HCT116 (cell line): Measurements from ENCODE around the gene RAB42. TPM values are rescaled to one million over a fixed set of nuclear protein-coding genes. Genes with fewer than 3 reads are reported as not detected.
A peak's percentile ranks its signal among the peaks of the same experiment; 100 is the strongest.

Experiments used
- ATAC-seq: fragments of 200-7000 bp; cut with Tn5 transposase; 2 replicates; pipeline ENCODE4 v1.9.1; 2020; ENCODE audit warnings: mild to moderate bottlenecking, moderate library complexity
- BruUV-seq: library from RNA; stranded (reverse); fragments of 400-500 nt; replicated peaks from 2 replicates; lab custom pipeline; 2021; lab: Mats Ljungman, UMichigan
- CTCF ChIA-PET: fragments of 300-600 bp; sonication (Branson Sonifier 250); formaldehyde crosslinking; loops from one replicate; lab custom pipeline; 2021; ENCODE audit warnings: antibody characterized with exemption; lab: Charles Lee
- POLR2A ChIA-PET: fragments of 300-600, 350-600 bp; sonication (Branson Sonifier 250); formaldehyde crosslinking; loops from one replicate; lab custom pipeline; 2021; ENCODE audit warnings: antibody characterized with exemption; lab: Charles Lee
- RAD21 ChIA-PET, 2 experiments: fragments of 300-600 bp; sonication (Branson Sonifier 250); formaldehyde crosslinking; loops; one replicate each; lab custom pipeline; 2023; ENCODE audit warnings: low total read pairs in 2 of 2; ENCODE audit not compliant: uncharacterized antibody in 2 of 2, unreplicated experiment in 2 of 2, low non-redundant PET in 1 of 2; lab: Charles Lee
- DNase-seq: peaks from one replicate; pipeline ENCODE4 v3.0.0-alpha.2; 2010; ENCODE audit warnings: low read depth, low spot score
- H2AFZ ChIP-seq: fragments of 200-600 bp; shearing (Covaris generic), sonication (generic); 2 replicates; pipeline ENCODE4 v1.6.1; 2017; ENCODE audit warnings: low read depth, mixed run types, mixed read lengths, antibody characterized with exemption, low read length; ENCODE audit not compliant: poor library complexity, severe bottlenecking
- H3K27ac ChIP-seq: 2 replicates; pipeline ENCODE4 v1.5.1; 2012; ENCODE audit warnings: low read depth, low read length
- H3K27me3 ChIP-seq: fragments of 200-600 bp; sonication (generic); 2 replicates; pipeline ENCODE4 v1.6.1; 2016; ENCODE audit warnings: mixed run types, low read length, mixed read lengths; ENCODE audit not compliant: insufficient read depth
- H3K36me3 ChIP-seq, 2 experiments: fragments of 200-500 bp in 1 of 2; fragments of 200-600 bp in 1 of 2; sonication (Bioruptor generic) in 1 of 2; sonication (generic) in 1 of 2; 2 replicates each; pipeline versions ENCODE4 v1.5.1 to v1.6.1; 2014 to 2016; ENCODE audit warnings: low read length in 2 of 2, inconsistent platforms in 1 of 2, mixed read lengths in 1 of 2, mixed run types in 1 of 2; ENCODE audit not compliant: insufficient read depth in 2 of 2, control insufficient read depth in 1 of 2
- H3K4me1 ChIP-seq, 2 experiments: fragments of 200-600 bp in 1 of 2; sonication (generic) in 1 of 2; 2 replicates each; pipeline versions ENCODE4 v1.5.1 to v1.6.1; 2012 to 2017; ENCODE audit warnings: low read length in 2 of 2, inconsistent platforms in 1 of 2, mild to moderate bottlenecking in 1 of 2, mixed read lengths in 1 of 2, mixed run types in 1 of 2, moderate library complexity in 1 of 2; ENCODE audit not compliant: insufficient read depth in 2 of 2, control insufficient read depth in 1 of 2
- H3K4me2 ChIP-seq: fragments of 200-600 bp; sonication (generic); 2 replicates; pipeline ENCODE4 v1.6.1; 2017; ENCODE audit warnings: mixed run types, low read length, mixed read lengths
- H3K4me3 ChIP-seq, 2 experiments: fragments of 200-600 bp in 1 of 2; sonication (generic) in 1 of 2; replicated peaks in 1 of 2; 2 replicates each; pipeline ENCODE4 v1.5.1; 2011 to 2016; ENCODE audit warnings: low read length in 2 of 2, control low read depth in 1 of 2, low read depth in 1 of 2, mild to moderate bottlenecking in 1 of 2, mixed read lengths in 1 of 2, mixed run types in 1 of 2
- H3K79me2 ChIP-seq: fragments of 200-600 bp; sonication (generic); 2 replicates; pipeline ENCODE4 v1.6.1; 2017; ENCODE audit warnings: mild to moderate bottlenecking, mixed run types, low read length, moderate library complexity, mixed read lengths; ENCODE audit not compliant: insufficient read depth
- H3K9ac ChIP-seq: fragments of 200-600 bp; sonication (generic); 2 replicates; pipeline ENCODE4 v1.6.1; 2016; ENCODE audit warnings: low read length, mixed read lengths
- H3K9me2 ChIP-seq: fragments of 200-600 bp; sonication (generic), shearing (Covaris generic); 2 replicates; pipeline ENCODE4 v1.6.1; 2017; ENCODE audit warnings: mixed run types, mild to moderate bottlenecking, moderate library complexity; ENCODE audit not compliant: insufficient read depth
- H3K9me3 ChIP-seq, 2 experiments: fragments of 200-500 bp in 1 of 2; fragments of 200-600 bp in 1 of 2; sonication (Bioruptor generic) in 1 of 2; sonication (generic) in 1 of 2; 2 replicates each; pipeline ENCODE4 v1.6.1; 2014 to 2017; ENCODE audit warnings: low read length in 2 of 2, mixed read lengths in 2 of 2, inconsistent platforms in 1 of 2, low read depth in 1 of 2, mild to moderate bottlenecking in 1 of 2, mixed run types in 1 of 2, moderate library complexity in 1 of 2; ENCODE audit not compliant: control insufficient read depth in 1 of 2, insufficient read depth in 1 of 2
- H4K20me1 ChIP-seq: fragments of 200-600 bp; sonication (generic), shearing (Covaris generic); 2 replicates; pipeline ENCODE4 v1.6.1; 2017; ENCODE audit warnings: mixed run types, mild to moderate bottlenecking, moderate library complexity; ENCODE audit not compliant: insufficient read depth
- CBX3 ChIP-seq: IDR thresholded peaks from 2 replicates; pipeline ENCODE4 v1.6.1; 2012; ENCODE audit warnings: low read depth
- EGR1 ChIP-seq: IDR thresholded peaks from 2 replicates; pipeline ENCODE4 v1.6.1; 2012; ENCODE audit warnings: low read depth
- EZH2 ChIP-seq: fragments of 200-600 bp; sonication (generic); IDR thresholded peaks from 2 replicates; pipeline ENCODE4 v1.6.1; 2017; ENCODE audit warnings: antibody characterized with exemption, mixed run types
- FOSL1 ChIP-seq: IDR thresholded peaks from 2 replicates; pipeline ENCODE4 v1.6.1; 2012; ENCODE audit warnings: low read depth
- RAD21 ChIP-seq: IDR thresholded peaks from 2 replicates; pipeline ENCODE4 v1.6.1; 2012; ENCODE audit warnings: low read depth, mild to moderate bottlenecking
- SP1 ChIP-seq: IDR thresholded peaks from 2 replicates; pipeline ENCODE4 v1.6.1; 2012; ENCODE audit warnings: low read depth
- SRF ChIP-seq: IDR thresholded peaks from 2 replicates; pipeline ENCODE4 v1.6.1; 2012; ENCODE audit warnings: low read depth
- YY1 ChIP-seq: IDR thresholded peaks from 2 replicates; pipeline ENCODE4 v1.6.1; 2011; ENCODE audit warnings: low read length, low read depth, moderate library complexity, mild to moderate bottlenecking; ENCODE audit not compliant: insufficient replicate concordance; ENCODE audit errors: extremely low read depth
- ZFX ChIP-seq: fragments of 450-650 bp; IDR thresholded peaks from 2 replicates; pipeline ENCODE4 v1.6.1; 2017
- ZNF274 ChIP-seq: fragments of 200-500 bp; sonication (Bioruptor generic); IDR thresholded peaks from 2 replicates; pipeline ENCODE4 v1.6.1; 2014; ENCODE audit warnings: mild to moderate bottlenecking, low read depth, low read length, inconsistent platforms
- intact Hi-C: fragments of 100-400 bp; cut with micrococcal nuclease; formaldehyde crosslinking; loops from 2 replicates; pipeline ENCODE4 v1.10.0; 2022
- total RNA-seq: library from RNA; stranded (reverse); gene quantifications from one replicate; pipeline ENCODE4 v1.2.1, GENCODE V29; 2021; ENCODE audit not compliant: unreplicated experiment
- TF ChIP-seq, protein P1 (sequence below), 3 experiments: fragments of 200-600 bp in 1 of 3; sonication (generic) in 1 of 3; IDR thresholded peaks in 2 of 3; conservative IDR thresholded peaks in 1 of 3; 2 replicates each; pipeline ENCODE4 v1.5.1; 2012 to 2017; ENCODE audit warnings: low read depth in 2 of 3, low read length in 2 of 3, antibody characterized with exemption in 1 of 3, borderline replicate concordance in 1 of 3, control low read depth in 1 of 3, mild to moderate bottlenecking in 1 of 3, mixed read lengths in 1 of 3, mixed run types in 1 of 3, moderate library complexity in 1 of 3; ENCODE audit not compliant: insufficient read depth in 1 of 3

RAB42 gene
- total RNA-seq, 1 experiment from 2014 or later = not detected

DNA sequence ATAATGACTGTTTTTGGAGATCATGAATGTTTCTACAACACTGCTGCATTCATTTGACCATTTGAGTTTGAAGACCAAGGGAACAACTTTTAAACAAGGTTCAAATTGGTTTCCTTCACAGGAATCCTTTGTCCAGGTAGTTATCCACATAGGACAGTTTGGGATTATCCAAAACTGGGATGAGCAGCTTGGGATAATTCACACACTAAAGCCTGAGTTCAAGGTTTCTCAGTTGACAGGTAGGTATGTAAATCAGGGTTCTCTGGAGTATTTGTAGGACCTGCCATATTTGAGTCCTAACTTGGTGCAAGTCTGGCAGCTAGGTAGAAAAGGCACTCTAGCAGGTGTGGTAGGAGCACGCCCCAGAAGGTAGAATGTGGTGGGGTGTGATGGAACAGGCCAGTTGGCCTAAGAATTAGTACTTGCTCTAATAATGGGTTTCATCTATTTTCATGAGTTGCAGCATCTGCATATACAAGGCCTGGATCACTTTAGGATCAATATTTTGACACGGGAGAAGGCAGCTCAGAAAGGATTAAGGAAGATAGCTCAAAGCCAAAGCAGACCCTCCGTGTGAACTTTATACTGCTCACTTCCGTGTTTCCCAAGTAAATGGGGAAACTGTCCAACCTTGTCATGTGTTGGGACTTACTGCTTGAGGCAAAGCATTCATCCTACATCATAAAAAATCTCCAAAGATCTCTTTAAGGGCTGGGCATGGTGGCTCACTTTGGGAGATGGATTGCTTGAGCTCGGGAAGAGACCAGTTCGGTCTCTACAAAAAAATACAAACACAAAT is 14.1 kb upstream of the RAB42 start (continued):
- TF ChIP-seq, protein P1, sequence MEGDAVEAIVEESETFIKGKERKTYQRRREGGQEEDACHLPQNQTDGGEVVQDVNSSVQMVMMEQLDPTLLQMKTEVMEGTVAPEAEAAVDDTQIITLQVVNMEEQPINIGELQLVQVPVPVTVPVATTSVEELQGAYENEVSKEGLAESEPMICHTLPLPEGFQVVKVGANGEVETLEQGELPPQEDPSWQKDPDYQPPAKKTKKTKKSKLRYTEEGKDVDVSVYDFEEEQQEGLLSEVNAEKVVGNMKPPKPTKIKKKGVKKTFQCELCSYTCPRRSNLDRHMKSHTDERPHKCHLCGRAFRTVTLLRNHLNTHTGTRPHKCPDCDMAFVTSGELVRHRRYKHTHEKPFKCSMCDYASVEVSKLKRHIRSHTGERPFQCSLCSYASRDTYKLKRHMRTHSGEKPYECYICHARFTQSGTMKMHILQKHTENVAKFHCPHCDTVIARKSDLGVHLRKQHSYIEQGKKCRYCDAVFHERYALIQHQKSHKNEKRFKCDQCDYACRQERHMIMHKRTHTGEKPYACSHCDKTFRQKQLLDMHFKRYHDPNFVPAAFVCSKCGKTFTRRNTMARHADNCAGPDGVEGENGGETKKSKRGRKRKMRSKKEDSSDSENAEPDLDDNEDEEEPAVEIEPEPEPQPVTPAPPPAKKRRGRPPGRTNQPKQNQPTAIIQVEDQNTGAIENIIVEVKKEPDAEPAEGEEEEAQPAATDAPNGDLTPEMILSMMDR (IDR thresholded peaks at IDR 0.05 in 2 of 3, conservative IDR thresholded peaks at IDR 0.05 in 1 of 3; ENCODE audit: borderline replicate concordance in 1 of 3, insufficient read depth in 1 of 3, low read depth in 2 of 3, low read length in 2 of 3) = no peak
- TF ChIP-seq CBX3 (no peak), ZNF274 (no peak)

DNA sequence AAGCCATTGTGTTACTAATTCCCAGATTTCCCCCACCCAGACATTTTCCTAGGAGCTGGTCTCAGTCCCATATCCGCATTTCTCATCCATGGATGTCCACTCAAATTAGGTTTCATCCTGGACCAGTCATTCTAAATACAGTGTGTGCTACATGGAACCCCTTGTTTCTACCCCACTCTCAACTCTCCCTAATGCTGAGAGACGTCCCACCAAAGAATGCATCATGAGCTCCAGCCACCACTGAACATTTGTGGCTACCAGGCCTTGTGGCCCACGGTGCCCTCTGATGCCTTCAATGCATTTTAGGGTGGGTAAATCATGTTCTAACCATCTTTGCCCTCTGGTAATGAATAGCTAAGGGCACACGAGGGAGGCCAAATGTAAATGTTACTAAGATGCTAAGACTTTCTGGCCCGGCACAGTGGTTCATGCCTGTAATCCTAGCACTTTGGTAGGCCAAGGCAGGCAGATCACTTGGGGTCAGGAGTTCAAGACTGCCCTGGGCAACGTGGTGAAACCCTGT is 13.3 kb upstream of the RAB42 start:
- intact Hi-C loops = no loop called here
- Histone ChIP-seq H3K79me2 (peaks cover 32% of the 10 kb centered on the region), H3K27ac (peak overlapping the region; percentile 93), H3K9ac (peak overlapping the region; percentile 96; the same call in 1 of the 2 replicates), H3K9me2 (no peaks in the 10 kb centered on the region), H4K20me1 (peaks cover 29% of the 10 kb centered on the region; the same call in 1 of the 2 replicates), H3K27me3 (no peaks in the 10 kb centered on the region), H3K9me3 (no peaks in the 10 kb centered on the region), H3K4me2 (no peak overlapping the region), H3K36me3 (peaks cover 21 to 40% of the 10 kb centered on the region in 2 experiments; a peak in 3 of 4 replicates), H3K4me3 (no peak overlapping the region), H3K4me1 (peaks cover 9 to 29% of the 10 kb centered on the region in 2 experiments; a peak in 3 of 4 replicates), H2AFZ (no peak overlapping the region)
- no TSS peak for BruUV-seq
- ChIA-PET POLR2A (interaction anchor here (0.6 to 2.1 kb wide), 9 partner anchors 10 to 356 kb away, joined by 3 to 6 read pairs (median 3); partner anchors contain the start of genes TAF12 and TRNAU1AP), CTCF (interaction anchor here (1.5 kb wide), 1 partner anchor 26 kb away, joined by 6 read pairs; the partner anchor contains the start of gene TRNAU1AP), RAD21 (no interaction called here)
- DNase-seq = no peak
- TF ChIP-seq ZFX = no peak
- TF ChIP-seq SRF = no peak
- no peak for TF ChIP-seq SP1
- TF ChIP-seq EZH2 = no peak
- no peak for TF ChIP-seq EGR1
- no peak for TF ChIP-seq ZNF274
- TF ChIP-seq RAD21 = no peak
- TF ChIP-seq FOSL1 = no peak
- no peak for TF ChIP-seq YY1
- no peak for ATAC-seq
